GM18907 (cell line): Measurements from ENCODE around the gene DNAJC17.

Experiments
- ATAC-seq: cut with Tn5 transposase; IDR thresholded peaks from one replicate; pipeline ENCODE4 v1.9.1; 2021; ENCODE audit warnings: mild to moderate bottlenecking, moderate library complexity; ENCODE audit not compliant: unreplicated experiment

The DNAJC17 gene

GRCh38 chr15:40767838-40768500 is 39.3 kb downstream of the DNAJC17 start:
- ATAC-seq, result no peak

- ATAC-seq, result no peak
Observed at GRCh38 chr15:40766906-40767837, 40.1 kb downstream of the DNAJC17 start.

DNA sequence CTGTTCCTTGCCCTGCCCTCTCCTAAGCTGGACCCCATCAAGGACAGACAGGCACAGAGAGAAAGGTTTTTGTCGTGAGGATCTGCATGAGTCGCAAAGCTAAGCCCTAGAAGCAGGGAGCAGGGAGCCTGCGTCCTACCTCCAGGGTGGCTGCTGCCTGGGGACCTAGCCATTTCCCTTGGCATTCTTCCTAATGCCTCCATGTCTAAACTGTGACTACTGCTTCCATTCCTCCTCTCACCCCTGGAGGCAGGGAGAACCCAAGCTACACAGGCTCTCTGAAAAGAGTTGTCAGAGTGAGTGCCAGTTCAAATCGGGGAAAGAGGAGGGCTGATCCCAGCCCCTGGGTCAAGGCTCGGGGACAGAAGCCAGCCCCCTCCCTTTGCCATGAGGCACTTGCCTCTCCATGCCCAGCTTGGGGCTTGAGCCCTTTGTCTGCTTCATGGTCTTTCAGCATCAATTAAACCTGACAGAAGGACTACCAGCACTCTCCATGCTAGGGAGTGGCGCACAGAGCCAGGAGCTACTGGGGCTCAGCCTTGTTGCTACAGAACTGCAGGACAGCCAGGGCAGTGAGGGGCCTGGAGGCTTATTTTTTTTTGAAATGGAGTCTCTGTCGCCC is 41.0 kb downstream of the DNAJC17 start:
- ATAC-seq, result no peak

DNA sequence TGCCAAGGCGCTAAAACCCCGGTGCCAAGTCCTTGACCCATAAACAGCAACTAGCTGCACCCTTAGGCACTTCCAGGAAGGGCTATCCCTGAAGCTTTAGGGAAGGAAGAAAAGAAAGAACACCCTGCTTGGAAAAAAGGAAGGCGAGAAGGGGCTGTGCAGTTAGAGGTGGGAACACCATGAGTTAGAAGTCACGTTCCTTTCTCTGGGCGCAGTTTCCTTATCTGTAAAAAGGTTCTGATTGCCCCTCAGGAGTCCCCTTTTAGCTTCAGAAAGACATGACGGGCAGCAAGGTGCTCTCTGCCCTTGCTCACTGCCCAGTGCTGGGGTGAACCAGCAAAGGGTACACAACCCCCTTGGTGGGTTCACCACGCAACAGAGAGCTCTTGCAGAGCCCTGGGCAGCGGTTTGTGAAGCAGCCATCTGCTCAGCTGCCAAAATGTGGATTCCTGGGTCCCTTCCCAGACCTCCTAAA is 42.6 kb downstream of the DNAJC17 start:
- no peak for ATAC-seq

DNA sequence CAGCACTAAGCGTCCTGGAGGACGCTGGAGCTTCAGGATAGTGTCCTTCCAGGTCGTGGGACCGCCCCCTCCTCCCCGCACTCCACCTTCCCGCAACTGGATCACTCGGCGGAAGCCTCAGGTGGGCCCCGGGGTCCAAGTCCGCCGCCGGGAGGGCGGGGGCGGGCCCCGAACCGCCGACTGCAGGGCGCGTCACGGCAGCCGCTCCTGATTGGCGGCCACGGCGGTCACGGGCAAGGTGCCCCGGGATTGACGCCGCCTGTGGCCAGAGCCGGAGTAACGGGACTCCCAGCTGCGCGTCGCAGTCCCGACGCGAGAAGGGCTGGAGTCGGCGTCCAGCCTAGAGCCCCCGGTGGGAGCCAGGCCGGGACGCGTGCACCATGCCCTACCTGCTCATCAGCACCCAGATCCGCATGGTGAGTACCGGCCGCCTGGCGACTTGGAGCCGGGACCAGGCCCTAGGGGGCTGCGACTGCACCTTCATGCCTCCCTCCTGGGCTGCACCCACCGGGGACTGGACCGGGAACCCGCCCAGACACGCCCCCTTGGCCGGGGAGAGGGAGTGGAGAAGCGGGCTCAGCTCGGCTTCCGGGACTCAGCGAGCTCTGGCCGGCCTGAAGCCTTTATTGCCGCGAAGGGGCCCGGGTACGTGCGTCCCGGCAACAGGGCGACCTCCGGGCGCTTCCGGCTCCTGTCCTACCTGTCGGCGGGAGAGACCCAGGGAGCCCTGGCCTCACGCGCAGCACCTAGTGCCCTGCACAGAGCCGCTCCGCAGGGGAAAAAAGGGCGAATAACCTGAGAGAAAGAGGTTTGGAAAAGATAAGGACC is 43.3 kb downstream of the DNAJC17 start, which contains the start of gene GCHFR:
Gene GCHFR, plus strand, starts transcription at position 268 of the 828 bp plus-strand sequence. Its CDS starts 113 bp downstream, at position 381.
- ATAC-seq, result peak; percentile 38

GRCh38 chr15:40762919-40763800 is 44.1 kb downstream of the DNAJC17 start:
- no peak for ATAC-seq

- ATAC-seq, result no peak
Observed at GRCh38 chr15:40759961-40760360, 47.3 kb downstream of the DNAJC17 start.

DNA sequence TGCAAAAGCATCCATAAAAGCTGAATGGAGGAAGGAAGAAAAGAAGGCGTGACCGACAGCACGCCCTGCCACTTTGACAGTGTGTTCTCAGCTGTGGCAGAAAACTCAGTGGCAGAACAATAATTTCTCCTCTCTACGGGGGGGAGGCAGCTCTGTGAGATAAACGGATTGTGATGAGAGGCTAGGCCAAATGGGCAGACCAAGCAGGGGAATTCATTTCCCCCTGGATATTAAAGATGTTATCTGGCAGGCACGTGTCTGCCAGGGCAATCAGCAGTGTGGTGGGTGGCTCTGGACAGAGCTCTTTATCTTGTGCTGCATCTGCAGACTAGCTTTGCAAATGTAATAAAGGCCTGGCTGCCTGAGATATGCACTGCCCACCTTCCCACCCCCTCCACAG is 50.3 kb downstream of the DNAJC17 start:
- no peak for ATAC-seq

GRCh38 chr15:40755812-40756208 is 51.5 kb downstream of the DNAJC17 start:
- ATAC-seq, result no peak

DNA sequence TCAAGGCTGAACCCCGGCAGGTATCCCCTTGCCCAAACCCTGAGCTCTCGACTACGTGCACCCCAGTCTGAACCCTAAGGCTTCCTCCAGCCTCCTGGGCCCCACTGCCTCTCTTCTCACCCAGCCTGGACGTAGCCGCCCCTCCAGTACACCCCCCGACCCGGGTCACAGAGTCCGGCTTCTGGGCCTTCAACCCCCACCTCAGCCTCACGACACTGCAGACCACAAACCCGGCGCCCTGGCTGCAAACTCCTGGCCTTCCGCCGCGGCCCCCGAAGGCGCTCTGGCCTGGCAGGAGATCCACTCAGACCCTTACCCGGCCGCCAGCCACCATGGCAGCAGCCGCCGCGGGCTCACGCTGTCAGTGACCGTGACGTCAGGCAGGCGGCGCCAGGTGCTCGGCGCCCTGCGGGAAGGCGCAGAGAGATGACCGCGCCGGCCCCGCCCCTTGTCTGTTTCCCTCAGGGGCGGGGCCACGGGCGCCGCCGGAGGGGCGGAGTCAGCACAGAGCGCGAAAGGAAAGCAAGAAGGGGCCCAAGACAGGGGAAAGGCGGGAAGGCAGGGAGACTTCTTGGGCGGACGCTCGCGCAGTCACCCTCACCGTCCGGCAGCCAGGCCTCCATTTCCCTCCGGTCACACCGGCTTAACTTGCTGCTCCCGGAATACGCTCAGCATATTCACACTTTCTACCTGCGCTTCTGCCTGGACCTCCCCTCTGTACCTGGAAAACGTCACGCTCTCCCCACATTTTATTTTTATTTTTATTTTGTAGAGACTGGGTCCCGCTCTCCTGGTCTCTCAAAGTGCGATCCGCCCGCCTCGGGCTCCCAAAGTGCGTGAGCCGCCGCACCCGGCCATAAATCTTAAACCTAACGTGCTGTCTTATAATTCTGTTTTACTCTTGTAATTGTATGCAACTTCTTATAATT is 52.1 kb downstream of the DNAJC17 start, which contains the start of gene RMDN3:
Gene RMDN3, minus strand, starts transcription at position 372 of the 929 bp plus-strand sequence. CDS start 471 bp downstream, outside the sequence.
- peak; percentile 77 for ATAC-seq

- ATAC-seq, result peak; percentile 3
Observed at GRCh38 chr15:40754574-40754882, 52.7 kb downstream of the DNAJC17 start.

- ATAC-seq, result no peak
Observed at GRCh38 chr15:40751745-40752144, 55.5 kb downstream of the DNAJC17 start.

- ATAC-seq, result no peak
Observed at GRCh38 chr15:40750885-40751284, 56.4 kb downstream of the DNAJC17 start.

DNA sequence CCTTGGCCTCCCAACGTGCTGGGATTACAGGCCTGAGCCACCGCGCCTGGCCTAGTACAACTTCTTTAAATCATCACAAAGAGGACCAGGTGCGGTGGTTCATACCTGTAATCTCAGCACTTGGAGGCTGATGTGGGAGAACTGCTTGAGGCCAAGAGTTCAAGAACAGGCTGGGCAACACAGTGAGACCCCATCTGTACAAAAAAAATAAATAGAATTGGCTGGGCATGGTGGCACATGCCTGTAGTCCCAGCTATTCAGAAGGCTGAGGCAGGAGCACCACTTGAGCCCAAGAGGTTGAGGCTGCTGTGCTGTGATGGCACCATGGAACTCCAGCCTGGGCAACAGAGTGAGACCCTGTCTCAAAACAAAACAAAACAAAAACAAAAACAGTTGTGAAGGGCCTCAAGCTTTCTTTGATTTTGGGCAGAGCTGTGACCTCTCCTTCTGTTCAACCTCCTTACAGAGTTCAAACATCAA is 58.1 kb downstream of the DNAJC17 start:
- no peak for ATAC-seq

DNA sequence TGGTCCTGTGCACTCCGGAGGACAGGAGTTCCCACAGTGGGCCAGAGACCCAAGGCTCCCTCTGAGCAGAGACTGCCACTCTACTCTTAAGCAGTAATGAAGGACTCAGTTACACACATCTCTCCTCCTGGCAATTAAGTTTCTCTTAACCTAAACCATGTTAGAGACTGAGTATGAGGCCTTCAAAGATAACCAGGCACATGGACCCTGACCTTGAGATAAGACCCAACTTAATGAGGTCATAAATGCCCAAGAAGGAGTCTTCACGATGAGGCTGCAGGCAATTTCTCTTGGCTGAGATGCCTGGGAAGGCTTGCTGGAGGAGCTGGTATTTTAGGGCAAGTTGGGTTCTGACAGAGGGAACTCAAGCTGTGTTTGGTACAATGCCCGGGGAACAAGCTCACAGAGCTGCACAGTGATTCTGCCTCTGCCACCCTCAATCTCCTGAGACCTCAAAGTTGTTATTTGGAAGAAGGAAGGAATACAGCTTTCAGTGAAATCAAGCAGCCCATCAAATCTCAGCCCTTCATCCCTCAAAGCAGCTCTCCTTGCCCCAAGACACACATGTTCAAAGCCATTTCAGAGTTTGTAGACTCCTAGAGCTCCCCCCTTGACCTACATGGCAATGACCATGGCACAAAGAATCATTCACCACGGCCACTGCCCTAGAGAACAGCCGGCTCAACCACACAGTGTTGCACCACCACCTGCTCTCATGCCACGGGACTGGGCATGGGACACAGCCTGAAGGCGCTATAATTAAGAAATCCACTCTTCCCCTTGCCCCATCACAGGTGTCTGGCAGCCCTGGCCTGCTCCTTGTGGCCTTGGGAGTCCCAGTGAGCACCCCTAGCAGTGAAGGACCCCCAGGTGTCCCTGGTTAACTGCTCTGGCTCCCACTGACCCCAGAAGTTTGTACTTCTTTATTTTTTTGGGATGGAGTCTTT is 59.3 kb downstream of the DNAJC17 start:
- ATAC-seq, result no peak

DNA sequence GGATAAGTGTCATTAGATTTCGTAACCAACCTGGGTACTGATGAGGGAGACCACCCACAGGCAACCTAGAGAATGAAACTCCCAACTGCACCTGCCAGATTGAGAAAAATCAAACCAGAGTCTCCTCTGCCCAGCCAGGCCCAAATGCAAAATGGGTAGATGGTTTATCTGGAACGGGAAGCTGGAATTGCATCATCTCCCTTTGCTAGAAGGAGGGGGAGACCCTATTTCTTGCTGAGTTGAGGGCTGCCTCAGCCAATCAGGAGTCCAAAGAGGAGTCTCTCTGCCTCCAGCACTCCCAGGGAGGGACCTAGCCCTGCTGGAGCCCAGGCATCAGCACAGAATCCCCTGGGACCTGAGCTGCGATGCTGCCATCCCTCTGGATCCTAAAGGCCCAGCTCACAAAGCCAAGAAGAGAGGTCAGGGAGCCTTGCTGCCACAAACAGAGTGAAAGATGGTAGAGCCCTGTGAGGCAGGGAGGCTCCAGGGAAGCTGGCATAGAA is 60.3 kb downstream of the DNAJC17 start:
- ATAC-seq, result no peak

GRCh38 chr15:40744815-40745152 is 62.5 kb downstream of the DNAJC17 start:
- ATAC-seq, result no peak
